HepG2 (cell line): ENCODE results near the gene SLC38A1.

Experiments
- EED ChIP-seq: sonication (generic); formaldehyde crosslinking; IDR thresholded peaks from 2 replicates; pipeline ENCODE4 v1.5.0; 2020; ENCODE audit warnings: mild to moderate bottlenecking, missing genetic modification reagents
- SP2 ChIP-seq: sonication (generic); formaldehyde crosslinking; IDR thresholded peaks from 2 replicates; pipeline ENCODE4 v1.5.1; 2020; ENCODE audit warnings: mild to moderate bottlenecking, missing genetic modification reagents
- ZNF24 ChIP-seq: fragments of 450-650 bp; IDR thresholded peaks from 2 replicates; pipeline ENCODE4 v1.6.1; 2017; ENCODE audit warnings: antibody characterized with exemption, mild to moderate bottlenecking
- ZNF562 ChIP-seq: sonication (generic); formaldehyde crosslinking; IDR thresholded peaks from 2 replicates; pipeline ENCODE4 v1.8.0; 2022; ENCODE audit warnings: missing genetic modification reagents, borderline replicate concordance
- TF ChIP-seq, protein P1 (sequence below), 2 experiments: sonication (generic) in 1 of 2; formaldehyde crosslinking in 1 of 2; IDR thresholded peaks; 2 replicates each; pipeline versions ENCODE4 v1.6.1 to v1.9.0; 2014 to 2022; ENCODE audit warnings: antibody characterized with exemption in 1 of 2, borderline replicate concordance in 1 of 2, inconsistent platforms in 1 of 2, low read depth in 1 of 2, missing genetic modification reagents in 1 of 2
- TF ChIP-seq, protein P2 (sequence below): sonication (generic); formaldehyde crosslinking; conservative IDR thresholded peaks from 2 replicates; pipeline ENCODE4 v1.4.0; 2020; ENCODE audit warnings: missing genetic modification reagents
- TF ChIP-seq, protein P3 (sequence below): sonication (generic); formaldehyde crosslinking; IDR thresholded peaks from 2 replicates; pipeline ENCODE4 v1.5.0; 2020; ENCODE audit warnings: mild to moderate bottlenecking, missing genetic modification reagents, moderate library complexity

DNA sequence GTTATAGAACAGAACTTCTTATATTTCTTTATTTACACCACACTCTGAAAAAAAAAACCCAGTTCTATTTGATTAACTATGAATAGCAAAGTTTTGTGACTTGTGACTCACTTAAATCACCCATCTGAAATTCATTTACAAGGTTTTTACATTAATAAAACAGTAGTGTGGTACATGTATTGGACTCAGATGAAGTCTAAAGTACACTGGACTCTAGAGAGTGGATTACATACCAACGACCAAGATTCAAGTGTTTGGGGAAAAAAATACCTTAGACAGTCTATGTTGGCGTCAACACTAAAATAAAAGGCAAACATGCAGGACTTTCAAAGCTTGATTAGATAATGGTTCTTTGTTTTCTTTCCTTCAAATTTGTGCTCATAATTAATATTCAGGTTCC, 85.7 kb downstream of the SLC38A1 start:
- no peak for TF ChIP-seq ZNF24
- TF ChIP-seq, protein P1, sequence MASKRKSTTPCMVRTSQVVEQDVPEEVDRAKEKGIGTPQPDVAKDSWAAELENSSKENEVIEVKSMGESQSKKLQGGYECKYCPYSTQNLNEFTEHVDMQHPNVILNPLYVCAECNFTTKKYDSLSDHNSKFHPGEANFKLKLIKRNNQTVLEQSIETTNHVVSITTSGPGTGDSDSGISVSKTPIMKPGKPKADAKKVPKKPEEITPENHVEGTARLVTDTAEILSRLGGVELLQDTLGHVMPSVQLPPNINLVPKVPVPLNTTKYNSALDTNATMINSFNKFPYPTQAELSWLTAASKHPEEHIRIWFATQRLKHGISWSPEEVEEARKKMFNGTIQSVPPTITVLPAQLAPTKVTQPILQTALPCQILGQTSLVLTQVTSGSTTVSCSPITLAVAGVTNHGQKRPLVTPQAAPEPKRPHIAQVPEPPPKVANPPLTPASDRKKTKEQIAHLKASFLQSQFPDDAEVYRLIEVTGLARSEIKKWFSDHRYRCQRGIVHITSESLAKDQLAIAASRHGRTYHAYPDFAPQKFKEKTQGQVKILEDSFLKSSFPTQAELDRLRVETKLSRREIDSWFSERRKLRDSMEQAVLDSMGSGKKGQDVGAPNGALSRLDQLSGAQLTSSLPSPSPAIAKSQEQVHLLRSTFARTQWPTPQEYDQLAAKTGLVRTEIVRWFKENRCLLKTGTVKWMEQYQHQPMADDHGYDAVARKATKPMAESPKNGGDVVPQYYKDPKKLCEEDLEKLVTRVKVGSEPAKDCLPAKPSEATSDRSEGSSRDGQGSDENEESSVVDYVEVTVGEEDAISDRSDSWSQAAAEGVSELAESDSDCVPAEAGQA (IDR thresholded peaks at IDR 0.05; ENCODE audit: low read depth) = no peak
- TF ChIP-seq, protein P1 (CRISPR knock-in tag; IDR thresholded peaks at IDR 0.05; ENCODE audit: borderline replicate concordance) = no peak
- no peak for TF ChIP-seq ZNF562
- TF ChIP-seq, protein P2, sequence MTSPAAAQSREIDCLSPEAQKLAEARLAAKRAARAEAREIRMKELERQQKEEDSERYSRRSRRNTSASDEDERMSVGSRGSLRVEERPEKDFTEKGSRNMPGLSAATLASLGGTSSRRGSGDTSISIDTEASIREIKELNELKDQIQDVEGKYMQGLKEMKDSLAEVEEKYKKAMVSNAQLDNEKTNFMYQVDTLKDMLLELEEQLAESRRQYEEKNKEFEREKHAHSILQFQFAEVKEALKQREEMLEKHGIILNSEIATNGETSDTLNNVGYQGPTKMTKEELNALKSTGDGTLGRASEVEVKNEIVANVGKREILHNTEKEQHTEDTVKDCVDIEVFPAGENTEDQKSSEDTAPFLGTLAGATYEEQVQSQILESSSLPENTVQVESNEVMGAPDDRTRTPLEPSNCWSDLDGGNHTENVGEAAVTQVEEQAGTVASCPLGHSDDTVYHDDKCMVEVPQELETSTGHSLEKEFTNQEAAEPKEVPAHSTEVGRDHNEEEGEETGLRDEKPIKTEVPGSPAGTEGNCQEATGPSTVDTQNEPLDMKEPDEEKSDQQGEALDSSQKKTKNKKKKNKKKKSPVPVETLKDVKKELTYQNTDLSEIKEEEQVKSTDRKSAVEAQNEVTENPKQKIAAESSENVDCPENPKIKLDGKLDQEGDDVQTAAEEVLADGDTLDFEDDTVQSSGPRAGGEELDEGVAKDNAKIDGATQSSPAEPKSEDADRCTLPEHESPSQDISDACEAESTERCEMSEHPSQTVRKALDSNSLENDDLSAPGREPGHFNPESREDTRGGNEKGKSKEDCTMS (CRISPR knock-in tag) = no peak
- TF ChIP-seq SP2 (CRISPR knock-in tag) = no peak
- TF ChIP-seq EED = no peak
- TF ChIP-seq, protein P3, sequence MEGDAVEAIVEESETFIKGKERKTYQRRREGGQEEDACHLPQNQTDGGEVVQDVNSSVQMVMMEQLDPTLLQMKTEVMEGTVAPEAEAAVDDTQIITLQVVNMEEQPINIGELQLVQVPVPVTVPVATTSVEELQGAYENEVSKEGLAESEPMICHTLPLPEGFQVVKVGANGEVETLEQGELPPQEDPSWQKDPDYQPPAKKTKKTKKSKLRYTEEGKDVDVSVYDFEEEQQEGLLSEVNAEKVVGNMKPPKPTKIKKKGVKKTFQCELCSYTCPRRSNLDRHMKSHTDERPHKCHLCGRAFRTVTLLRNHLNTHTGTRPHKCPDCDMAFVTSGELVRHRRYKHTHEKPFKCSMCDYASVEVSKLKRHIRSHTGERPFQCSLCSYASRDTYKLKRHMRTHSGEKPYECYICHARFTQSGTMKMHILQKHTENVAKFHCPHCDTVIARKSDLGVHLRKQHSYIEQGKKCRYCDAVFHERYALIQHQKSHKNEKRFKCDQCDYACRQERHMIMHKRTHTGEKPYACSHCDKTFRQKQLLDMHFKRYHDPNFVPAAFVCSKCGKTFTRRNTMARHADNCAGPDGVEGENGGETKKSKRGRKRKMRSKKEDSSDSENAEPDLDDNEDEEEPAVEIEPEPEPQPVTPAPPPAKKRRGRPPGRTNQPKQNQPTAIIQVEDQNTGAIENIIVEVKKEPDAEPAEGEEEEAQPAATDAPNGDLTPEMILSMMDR = no peak
